Heart left ventricle (tissue), 16 donors: Measurements from ENCODE around the gene NKD1. TPM values are rescaled to one million over a fixed set of nuclear protein-coding genes. Genes with fewer than 3 reads are reported as not detected.
A peak's percentile ranks its signal among the peaks of the same experiment; 100 is the strongest.

ENCODE experiments used
- ATAC-seq, 4 donors: fragments of 200-7000 bp; cut with Tn5 transposase; one replicate each; pipeline ENCODE4 v1.9.1; 2020 to 2022; ENCODE audit warnings: moderate library complexity in 4 of 4, mild to moderate bottlenecking in 3 of 4, moderate number of reproducible peaks in 1 of 4
- DNase-seq, 5 donors: peaks; one replicate each; pipeline ENCODE4 v3.0.0-alpha.2; 2020
- H3K27ac ChIP-seq, 12 donors: fragments of 200-600 bp; sonication (generic) in 4 of 12; one replicate each; pipeline versions ENCODE4 v1.5.0 to v1.8.0; 2016 to 2022; ENCODE audit warnings: mild to moderate bottlenecking in 2 of 12
- H3K27me3 ChIP-seq, 9 donors: fragments of 200-600 bp; sonication (generic) in 2 of 9; one replicate each; pipeline versions ENCODE4 v1.5.1 to v1.8.0; 2016 to 2022; ENCODE audit warnings: mild to moderate bottlenecking in 3 of 9
- H3K36me3 ChIP-seq, 9 donors: fragments of 200-600 bp; sonication (generic) in 2 of 9; one replicate each; pipeline versions ENCODE4 v1.5.0 to v1.8.0; 2018 to 2022; ENCODE audit warnings: mild to moderate bottlenecking in 2 of 9
- H3K4me1 ChIP-seq, 12 donors: fragments of 200-600 bp; sonication (generic) in 4 of 12; one replicate each; pipeline versions ENCODE4 v1.5.0 to v1.8.0; 2016 to 2022; ENCODE audit warnings: mild to moderate bottlenecking in 3 of 12
- H3K4me3 ChIP-seq, 12 donors: fragments of 200-600 bp; sonication (generic) in 4 of 12; one replicate each; pipeline versions ENCODE4 v1.5.0 to v1.8.0; 2017 to 2022; ENCODE audit warnings: mild to moderate bottlenecking in 9 of 12, moderate library complexity in 4 of 12
- H3K9me3 ChIP-seq, 12 donors: fragments of 200-600 bp; sonication (generic) in 4 of 12; one replicate each; pipeline versions ENCODE4 v1.5.0 to v1.8.0; 2016 to 2022; ENCODE audit warnings: mild to moderate bottlenecking in 1 of 12
- POLR2A ChIP-seq, 2 donors: fragments of 450-650 bp; IDR thresholded peaks; one replicate each; pipeline ENCODE4 v1.6.1; 2017; ENCODE audit warnings: antibody characterized with exemption in 2 of 2, mild to moderate bottlenecking in 2 of 2, moderate library complexity in 2 of 2
- WGBS, 4 donors: extraction: QIAGEN DNeasy Blood & Tissue Kit in 2 of 4; methylation state at CpG; one replicate each; pipeline versions ENCODE4 v1.1.5 to v1.1.7; 2013 to 2018; 5-methylcytosine and 5-hydroxymethylcytosine counted together
- intact Hi-C, 10 donors: fragments of 100-400 bp; cut with DNase I; formaldehyde crosslinking; loops; one replicate each; pipeline versions ENCODE4 v1.11.1 to v1.14.2; 2022
- polyA plus RNA-seq, 2 donors: library from polyadenylated mRNA; stranded (reverse); fragments of 200-250 nt; gene quantifications; one replicate each; pipeline ENCODE4 v1.2.3, GENCODE V29; 2013
- total RNA-seq, 9 donors: library from RNA; depleted of rRNA in 2 of 9; stranded (reverse); fragments of >200 nt in 2 of 9; fragmentation: NEBNext Ultra II Directional in 3 of 9; extraction: Animal tissue kit (Norgen Biotek cat#: 25700) in 3 of 9; gene quantifications; one replicate each; pipeline versions ENCODE4 v1.1.0 to v1.2.4, GENCODE V29; 2016 to 2023
- TF ChIP-seq, protein P1 (sequence below), 12 donors: fragments of 200-600 bp; sonication (generic) in 4 of 12; IDR thresholded peaks; one replicate each; pipeline versions ENCODE4 v1.5.0 to v1.8.0; 2018 to 2022; ENCODE audit warnings: antibody characterized with exemption in 12 of 12, mild to moderate bottlenecking in 5 of 12
- donor health status: ischemic (EF 13 %, LVEDD 7.1; RV severe dilation, severe dysfunction).
- donor health status: healthy with polysubstance abuse.
- donor health status: DM: no; HTN: yes; CAD: no.
- donor health status: DM: no; HTN: no; CAD: no.
- donor health status: ischemic (EF 25% LVEDD 6.9; RV normal size, moderate dysfunction).
- donor health status: ischemic (EF 25% LVEDD 5.7; RV mildly dilated, moderate dysfunction).
- donor health status: healthy.
- donor health status: DM: yes; HTN: yes; CAD: no.
- donor health status: ischemic (EF 35%, LVEDD 5.7; RV mildly dilated, moderate dysfunction).
- donor health status: nonischemic (EF 11% LVEDD 7.7; RV severe dilation, severe dysfunction).
- donor health status: DM: yes; HTN: yes; CAD: no.
- donor health status: PGD.
- donor health status: ischemic (EF 29% LVEDD 5.4; RV normal size, mild dysfunction).
- donor health status: nonischemic (EF 23%, LVEDD 6.1; RV moderate dilation, normal function).

NKD1 gene
- total and polyA plus RNA-seq, 11 donors, result 0.05 to 1.0 (median 0.26) TPM

DNA sequence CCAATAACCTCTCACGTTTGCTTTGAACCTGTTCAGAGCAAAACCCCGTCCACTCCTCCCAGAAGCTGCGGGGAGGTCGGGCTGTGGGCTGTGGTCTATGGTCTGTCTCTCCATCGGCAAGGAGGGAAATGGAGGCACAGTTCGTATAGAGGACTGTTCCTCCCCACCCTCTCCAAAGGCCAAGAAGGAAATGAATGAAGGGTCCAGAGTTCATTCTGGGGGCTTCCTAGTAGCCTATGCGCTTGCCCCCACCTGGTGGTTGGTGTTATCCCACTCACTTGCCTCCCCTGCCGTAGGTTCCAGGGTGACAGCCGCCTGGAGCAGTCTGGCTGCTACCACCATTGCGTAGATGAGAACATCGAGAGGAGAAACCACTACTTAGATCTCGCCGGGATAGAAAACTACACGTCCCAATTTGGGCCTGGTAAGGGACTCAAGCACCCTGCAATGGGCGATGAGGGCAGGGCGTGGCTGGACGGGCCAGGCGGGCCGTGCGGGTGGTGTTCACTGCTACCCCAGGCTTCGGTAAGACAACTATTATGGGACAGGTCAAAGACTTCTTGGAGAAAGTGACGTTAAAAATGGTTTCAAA lies 83.9 kb downstream of the NKD1 start:
- ATAC-seq (no peak), DNase-seq (no peak)
- no peak overlapping the region for H3K27ac ChIP-seq
- no peaks in the 10 kb centered on the region for H3K9me3 ChIP-seq
- intact Hi-C loops, result no loop called here
- H3K4me1 ChIP-seq, result peaks cover 0 to 8% (median 5%) of the 10 kb centered on the region in 12 donors
- no peak overlapping the region for H3K4me3 ChIP-seq
- TF ChIP-seq, protein P1, sequence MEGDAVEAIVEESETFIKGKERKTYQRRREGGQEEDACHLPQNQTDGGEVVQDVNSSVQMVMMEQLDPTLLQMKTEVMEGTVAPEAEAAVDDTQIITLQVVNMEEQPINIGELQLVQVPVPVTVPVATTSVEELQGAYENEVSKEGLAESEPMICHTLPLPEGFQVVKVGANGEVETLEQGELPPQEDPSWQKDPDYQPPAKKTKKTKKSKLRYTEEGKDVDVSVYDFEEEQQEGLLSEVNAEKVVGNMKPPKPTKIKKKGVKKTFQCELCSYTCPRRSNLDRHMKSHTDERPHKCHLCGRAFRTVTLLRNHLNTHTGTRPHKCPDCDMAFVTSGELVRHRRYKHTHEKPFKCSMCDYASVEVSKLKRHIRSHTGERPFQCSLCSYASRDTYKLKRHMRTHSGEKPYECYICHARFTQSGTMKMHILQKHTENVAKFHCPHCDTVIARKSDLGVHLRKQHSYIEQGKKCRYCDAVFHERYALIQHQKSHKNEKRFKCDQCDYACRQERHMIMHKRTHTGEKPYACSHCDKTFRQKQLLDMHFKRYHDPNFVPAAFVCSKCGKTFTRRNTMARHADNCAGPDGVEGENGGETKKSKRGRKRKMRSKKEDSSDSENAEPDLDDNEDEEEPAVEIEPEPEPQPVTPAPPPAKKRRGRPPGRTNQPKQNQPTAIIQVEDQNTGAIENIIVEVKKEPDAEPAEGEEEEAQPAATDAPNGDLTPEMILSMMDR (IDR thresholded peaks at IDR 0.05), result no peak
- no peak for TF ChIP-seq POLR2A (IDR thresholded peaks at IDR 0.05)
- H3K27me3 ChIP-seq, result no peaks in the 10 kb centered on the region
- 91 to 95% (median 93%) methylated on average over 22 of the region's 22 CpGs for WGBS, 4 donors
- H3K36me3 ChIP-seq, result no peaks in the 10 kb centered on the region

DNA sequence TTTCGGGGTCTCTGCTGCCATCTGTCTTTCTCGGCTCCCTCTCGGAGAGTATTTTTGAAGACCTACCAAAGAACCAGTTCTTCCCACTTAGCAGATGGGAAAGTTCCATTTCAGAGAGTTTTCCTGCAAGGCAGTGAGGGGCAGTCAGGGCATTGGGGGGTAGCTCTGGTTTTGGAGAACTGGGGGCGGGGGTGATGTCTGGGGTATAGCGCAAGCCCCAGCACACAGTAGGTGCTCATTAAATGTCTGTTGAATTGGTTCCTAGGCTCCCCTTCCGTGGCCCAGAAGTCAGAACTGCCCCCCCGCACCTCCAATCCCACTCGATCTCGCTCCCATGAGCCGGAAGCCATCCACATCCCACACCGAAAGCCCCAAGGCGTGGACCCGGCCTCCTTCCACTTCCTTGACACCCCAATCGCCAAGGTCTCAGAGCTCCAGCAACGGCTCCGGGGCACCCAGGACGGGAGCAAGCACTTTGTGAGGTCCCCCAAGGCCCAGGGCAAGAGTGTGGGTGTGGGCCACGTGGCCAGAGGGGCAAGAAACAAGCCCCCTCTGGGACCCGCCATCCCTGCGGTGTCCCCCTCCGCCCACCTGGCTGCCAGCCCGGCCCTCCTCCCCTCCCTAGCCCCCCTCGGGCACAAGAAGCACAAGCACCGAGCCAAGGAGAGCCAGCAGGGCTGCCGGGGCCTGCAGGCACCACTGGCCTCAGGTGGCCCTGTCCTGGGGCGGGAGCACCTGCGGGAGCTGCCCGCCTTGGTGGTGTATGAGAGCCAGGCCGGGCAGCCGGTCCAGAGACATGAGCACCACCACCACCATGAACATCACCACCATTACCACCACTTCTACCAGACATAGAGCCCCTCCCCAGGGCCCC lies 85.0 kb downstream of the NKD1 start:
- TF ChIP-seq, protein P1 (IDR thresholded peaks at IDR 0.05), result no peak
- no peak for TF ChIP-seq POLR2A (IDR thresholded peaks at IDR 0.05)

DNA sequence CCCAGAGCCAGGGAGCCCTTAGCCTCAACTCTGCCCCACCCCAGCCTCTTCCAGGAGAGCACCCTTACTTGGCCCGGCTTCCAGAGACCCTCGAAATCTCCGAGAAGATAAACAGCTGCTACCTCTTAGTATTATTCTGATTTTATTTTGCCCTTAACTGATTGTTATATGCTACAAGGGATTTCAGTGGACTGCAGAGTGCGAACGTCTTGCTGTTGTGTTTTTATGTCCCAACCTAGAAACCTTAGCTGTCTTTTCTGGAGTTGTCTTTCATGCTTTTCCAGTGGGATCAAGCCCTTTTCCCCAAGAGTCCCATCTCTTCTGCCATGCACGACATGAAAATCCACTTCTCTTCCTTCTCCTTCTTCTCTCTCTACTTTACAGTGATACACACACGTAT lies 85.9 kb downstream of the NKD1 start:
- DNase-seq, result no peak
- Histone ChIP-seq H3K27me3 (no peaks in the 10 kb centered on the region), H3K4me1 (no peaks in the 10 kb centered on the region), H3K27ac (no peak overlapping the region), H3K36me3 (no peaks in the 10 kb centered on the region), H3K4me3 (no peak overlapping the region), H3K9me3 (no peaks in the 10 kb centered on the region)
- ATAC-seq, result no peak
- 90 to 96% (median 93%) methylated on average over 7 of the region's 7 CpGs for WGBS, 4 donors
- no peak for TF ChIP-seq POLR2A (IDR thresholded peaks at IDR 0.05)
- TF ChIP-seq, protein P1 (IDR thresholded peaks at IDR 0.05), result no peak
- intact Hi-C loops, result no loop called here

More for the DNA sequence above, 85.0 kb downstream of the NKD1 start:
- Histone ChIP-seq H3K9me3 (no peaks in the 10 kb centered on the region), H3K27me3 (no peaks in the 10 kb centered on the region), H3K4me3 (no peak overlapping the region), H3K36me3 (no peaks in the 10 kb centered on the region), H3K27ac (no peak overlapping the region), H3K4me1 (no peaks in the 10 kb centered on the region)
- peak in 1 of 4 donors; percentile 17 for ATAC-seq
- DNase-seq, result no peak
- WGBS, 4 donors, result 92 to 96% (median 93%) methylated on average over 22 to 30 of the region's 30 CpGs
- intact Hi-C loops, result no loop called here

DNA sequence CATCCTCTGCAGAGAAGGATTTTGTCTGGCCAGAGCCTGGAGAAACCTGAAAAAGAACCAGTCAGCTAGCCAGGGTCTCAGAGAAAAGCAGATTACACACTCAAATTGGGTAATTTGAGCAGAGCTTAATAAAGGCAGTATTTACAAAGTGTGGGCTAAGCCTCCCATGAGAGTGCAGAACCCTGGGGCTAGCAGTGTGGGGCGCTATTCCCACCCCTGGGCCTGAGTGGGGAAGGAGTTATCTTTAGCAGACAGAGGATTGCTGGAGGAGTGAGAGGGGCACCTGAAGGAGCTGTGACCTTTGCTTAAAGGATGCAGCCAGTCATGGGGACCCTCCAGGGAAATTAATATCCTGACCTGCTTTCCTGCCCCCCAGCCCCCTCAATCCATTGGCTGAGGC lies 86.8 kb downstream of the NKD1 start:
- no peak for TF ChIP-seq POLR2A (IDR thresholded peaks at IDR 0.05)
- TF ChIP-seq, protein P1 (IDR thresholded peaks at IDR 0.05), result no peak
- H3K36me3 ChIP-seq, result no peaks in the 10 kb centered on the region
- DNase-seq, result no peak
- intact Hi-C loops, result no loop called here
- no peaks in the 10 kb centered on the region for H3K9me3 ChIP-seq
- H3K4me1 ChIP-seq, result no peaks in the 10 kb centered on the region
- no peak for ATAC-seq
- no peak overlapping the region for H3K4me3 ChIP-seq
- H3K27me3 ChIP-seq, result no peaks in the 10 kb centered on the region
- no peak overlapping the region for H3K27ac ChIP-seq
- 87 to 100% (median 92%) methylated on average over 1 of the region's 1 CpG for WGBS, 4 donors
